Left ventricle myocardium inferior (tissue), 1 donor: Measurements from ENCODE around the gene CNTNAP2. TPM values are rescaled to one million over a fixed set of nuclear protein-coding genes. Genes with fewer than 3 reads are reported as not detected.

Experiments used
- DNase-seq: peaks from one replicate; pipeline ENCODE4 v3.0.0-alpha.2; 2020
- H3K27ac ChIP-seq: fragments of 200-600 bp; replicated peaks from 2 replicates; pipeline ENCODE4 v1.8.0; 2021
- H3K27me3 ChIP-seq: fragments of 200-600 bp; 2 replicates; pipeline ENCODE4 v1.8.0; 2021; ENCODE audit warnings: low read depth
- H3K36me3 ChIP-seq: fragments of 200-600 bp; 2 replicates; pipeline ENCODE4 v1.8.0; 2021
- H3K4me1 ChIP-seq: fragments of 200-600 bp; 2 replicates; pipeline ENCODE4 v1.8.0; 2021
- H3K4me3 ChIP-seq: fragments of 200-600 bp; 2 replicates; pipeline ENCODE4 v1.8.0; 2021; ENCODE audit warnings: mild to moderate bottlenecking, moderate library complexity
- H3K9me3 ChIP-seq: fragments of 200-600 bp; replicated peaks from 2 replicates; pipeline ENCODE4 v1.8.0; 2021
- intact Hi-C: fragments of 100-400 bp; cut with micrococcal nuclease; formaldehyde crosslinking; loops from one replicate; pipeline ENCODE4 v1.11.0; 2022
- total RNA-seq: library from RNA; stranded (reverse); fragmentation: NEBNext Ultra II Directional; extraction: Animal tissue kit (Norgen Biotek cat#: 25700); gene quantifications from one replicate; pipeline ENCODE4 v1.2.1, GENCODE V29; 2021
- TF ChIP-seq, protein P1 (sequence below): fragments of 200-600 bp; IDR thresholded peaks from 2 replicates; pipeline ENCODE4 v1.8.0; 2021; ENCODE audit warnings: antibody characterized with exemption, mild to moderate bottlenecking, borderline replicate concordance
- donor health status: DM: no; HTN: yes; CAD: no; lungs with severe emphysema.

Gene CNTNAP2
- total RNA-seq, 1 donor from 2014 or later = 0.99 TPM

DNA sequence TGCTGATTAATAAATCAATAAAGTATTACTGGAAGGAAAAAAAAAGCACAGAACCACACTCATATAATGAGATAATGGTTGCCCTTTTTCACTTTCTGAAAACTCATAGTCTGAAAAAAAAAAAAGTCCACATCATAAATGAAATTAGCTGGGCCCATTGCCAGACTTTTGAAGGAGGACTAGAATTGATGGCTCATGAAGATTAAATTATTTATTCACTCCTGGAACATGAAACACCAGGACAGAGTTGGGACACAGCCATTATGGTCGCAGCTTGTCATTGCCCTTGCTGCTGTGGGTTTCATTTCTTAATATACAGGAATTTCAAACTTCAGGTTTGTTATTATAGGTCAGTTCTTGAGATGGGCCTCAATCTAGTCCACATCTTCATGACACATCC lies 91.9 kb downstream of the CNTNAP2 start:
- Histone ChIP-seq H3K36me3 (no peaks in the 10 kb centered on the region), H3K9me3 (no peaks in the 10 kb centered on the region), H3K4me1 (no peaks in the 10 kb centered on the region), H3K4me3 (no peak overlapping the region), H3K27me3 (no peaks in the 10 kb centered on the region), H3K27ac (no peak overlapping the region)
- TF ChIP-seq, protein P1, sequence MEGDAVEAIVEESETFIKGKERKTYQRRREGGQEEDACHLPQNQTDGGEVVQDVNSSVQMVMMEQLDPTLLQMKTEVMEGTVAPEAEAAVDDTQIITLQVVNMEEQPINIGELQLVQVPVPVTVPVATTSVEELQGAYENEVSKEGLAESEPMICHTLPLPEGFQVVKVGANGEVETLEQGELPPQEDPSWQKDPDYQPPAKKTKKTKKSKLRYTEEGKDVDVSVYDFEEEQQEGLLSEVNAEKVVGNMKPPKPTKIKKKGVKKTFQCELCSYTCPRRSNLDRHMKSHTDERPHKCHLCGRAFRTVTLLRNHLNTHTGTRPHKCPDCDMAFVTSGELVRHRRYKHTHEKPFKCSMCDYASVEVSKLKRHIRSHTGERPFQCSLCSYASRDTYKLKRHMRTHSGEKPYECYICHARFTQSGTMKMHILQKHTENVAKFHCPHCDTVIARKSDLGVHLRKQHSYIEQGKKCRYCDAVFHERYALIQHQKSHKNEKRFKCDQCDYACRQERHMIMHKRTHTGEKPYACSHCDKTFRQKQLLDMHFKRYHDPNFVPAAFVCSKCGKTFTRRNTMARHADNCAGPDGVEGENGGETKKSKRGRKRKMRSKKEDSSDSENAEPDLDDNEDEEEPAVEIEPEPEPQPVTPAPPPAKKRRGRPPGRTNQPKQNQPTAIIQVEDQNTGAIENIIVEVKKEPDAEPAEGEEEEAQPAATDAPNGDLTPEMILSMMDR = no peak
- no peak for DNase-seq
- intact Hi-C loops = no loop called here

GRCh38 chr7:146214842-146215241 lies 98.2 kb downstream of the CNTNAP2 start:
- intact Hi-C loops = no loop called here
- Histone ChIP-seq H3K4me3 (no peak overlapping the region), H3K27ac (no peak overlapping the region), H3K36me3 (no peaks in the 10 kb centered on the region), H3K4me1 (no peaks in the 10 kb centered on the region), H3K9me3 (no peaks in the 10 kb centered on the region), H3K27me3 (no peaks in the 10 kb centered on the region)
- no peak for DNase-seq
- TF ChIP-seq, protein P1 = no peak

- Histone ChIP-seq H3K4me3 (no peak overlapping the region), H3K9me3 (no peaks in the 10 kb centered on the region), H3K4me1 (no peaks in the 10 kb centered on the region), H3K27me3 (no peaks in the 10 kb centered on the region), H3K36me3 (no peaks in the 10 kb centered on the region), H3K27ac (no peak overlapping the region)
- intact Hi-C loops = no loop called here
- DNase-seq = no peak
- TF ChIP-seq, protein P1 = no peak
These were observed 99.9 kb downstream of the CNTNAP2 start for GRCh38 chr7:146216396-146217041.

DNA sequence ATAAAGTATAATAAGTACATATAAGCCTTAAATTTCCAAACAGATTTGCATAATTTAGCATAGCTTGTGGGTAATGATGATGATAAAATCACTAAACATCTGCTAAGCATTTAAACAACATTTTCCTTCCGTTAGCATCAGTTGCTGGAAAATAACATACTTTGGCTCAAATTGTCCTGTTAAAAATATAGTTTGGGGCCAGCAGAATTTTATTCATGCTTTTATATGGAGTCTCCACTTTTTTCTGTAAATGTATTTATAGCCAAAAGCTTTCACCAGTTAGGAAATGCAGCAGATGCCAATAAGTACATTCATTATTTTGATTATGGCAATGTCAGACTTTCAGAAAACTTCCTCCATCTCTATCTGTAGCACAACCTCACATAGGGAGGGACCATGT lies 107.2 kb downstream of the CNTNAP2 start:
- TF ChIP-seq, protein P1 = no peak
- DNase-seq = no peak
- H3K27me3 ChIP-seq = no peaks in the 10 kb centered on the region

DNA sequence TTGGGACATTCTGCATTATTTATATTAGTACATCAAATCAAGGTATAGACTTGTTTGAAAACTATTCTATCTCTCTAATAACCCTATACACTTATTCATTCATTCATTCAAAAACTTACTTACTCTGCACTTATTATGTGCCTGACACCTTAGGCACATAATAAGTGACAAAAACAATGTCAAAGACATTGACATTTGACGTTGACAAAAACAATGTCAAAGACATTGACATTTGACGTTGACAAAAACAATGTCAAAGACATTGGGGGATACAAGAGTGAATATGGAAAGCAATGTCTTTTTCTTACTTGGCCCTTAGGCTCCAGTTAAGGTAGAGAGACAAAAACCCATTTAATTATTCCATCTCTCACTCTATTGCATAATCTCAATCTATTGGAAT lies 116.0 kb downstream of the CNTNAP2 start:
- TF ChIP-seq, protein P1 = no peak
- intact Hi-C loops = no loop called here
- no peak overlapping the region for H3K4me3 ChIP-seq
- H3K9me3 ChIP-seq = no peaks in the 10 kb centered on the region
- no peak overlapping the region for H3K27ac ChIP-seq
- DNase-seq = no peak
- no peaks in the 10 kb centered on the region for H3K27me3 ChIP-seq
- H3K4me1 ChIP-seq = no peaks in the 10 kb centered on the region
- no peaks in the 10 kb centered on the region for H3K36me3 ChIP-seq

More for the DNA sequence above, 107.2 kb downstream of the CNTNAP2 start:
- Histone ChIP-seq H3K4me1 (no peaks in the 10 kb centered on the region), H3K27ac (no peak overlapping the region), H3K9me3 (peaks cover 7% of the 10 kb centered on the region), H3K36me3 (no peaks in the 10 kb centered on the region), H3K4me3 (no peak overlapping the region)
- intact Hi-C loops = no loop called here

DNA sequence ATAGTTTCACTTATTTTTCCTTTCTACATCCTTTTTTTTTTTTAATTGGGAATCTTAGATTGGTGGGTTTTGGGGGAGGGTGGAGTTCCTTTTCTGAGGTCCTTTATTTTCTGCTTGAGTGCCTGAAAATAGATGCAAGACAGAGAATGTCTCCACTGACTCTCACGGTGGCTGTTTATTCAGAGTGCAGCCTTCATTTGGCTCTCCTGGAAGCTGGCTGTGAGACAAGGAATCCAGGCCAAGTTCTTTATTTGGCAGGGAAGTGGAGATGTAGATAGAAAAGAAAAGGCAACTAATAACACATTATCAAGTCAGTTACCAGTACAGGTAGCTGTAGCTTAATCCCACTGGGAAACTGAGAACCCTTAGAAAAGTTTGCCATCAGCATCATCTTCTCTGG lies 118.6 kb downstream of the CNTNAP2 start:
- Histone ChIP-seq H3K27ac (no peak overlapping the region), H3K9me3 (no peaks in the 10 kb centered on the region), H3K4me3 (no peak overlapping the region), H3K4me1 (no peaks in the 10 kb centered on the region), H3K27me3 (no peaks in the 10 kb centered on the region), H3K36me3 (no peaks in the 10 kb centered on the region)
- DNase-seq = no peak
- TF ChIP-seq, protein P1 = no peak
- intact Hi-C loops = no loop called here
